Umbilical cord (tissue), 2 donors: ENCODE results near the gene OGDH. TPM values are rescaled to one million over a fixed set of nuclear protein-coding genes. Genes with fewer than 3 reads are reported as not detected.

Experiments used
- DNase-seq: peaks from one replicate; pipeline ENCODE4 v3.0.0-alpha.2; 2015; ENCODE audit warnings: low spot score
- total RNA-seq: library from RNA; depleted of rRNA; stranded (reverse); fragments of >200 nt; gene quantifications from one replicate; pipeline ENCODE4 v1.2.3, GENCODE V29; 2014; ENCODE audit warnings: low replicate concordance; ENCODE audit not compliant: insufficient read depth

Gene OGDH
- total RNA-seq, 1 donor from 2014 or later: 33.9 TPM

DNA sequence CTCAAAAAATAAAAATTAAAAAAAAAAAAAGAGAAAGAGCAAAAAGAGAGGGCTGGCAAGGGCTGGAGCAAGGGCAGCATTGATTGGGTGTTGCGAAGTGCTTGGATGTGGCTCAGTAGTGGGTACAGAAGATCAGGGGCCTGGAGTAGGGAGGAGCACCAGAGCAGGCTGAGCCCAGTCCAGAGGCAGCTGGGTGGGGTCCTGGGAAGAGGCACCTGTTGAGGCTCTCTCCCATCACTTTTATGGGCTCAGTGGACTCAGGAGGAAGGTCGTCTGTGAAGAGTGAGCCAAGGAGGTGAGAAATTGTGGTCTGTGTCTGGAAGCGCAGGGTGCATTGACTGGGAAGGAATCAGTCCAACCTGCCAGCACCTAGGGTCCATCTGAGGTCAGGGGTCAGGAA is 130.5 kb downstream of the OGDH start:
- no peak for DNase-seq

DNA sequence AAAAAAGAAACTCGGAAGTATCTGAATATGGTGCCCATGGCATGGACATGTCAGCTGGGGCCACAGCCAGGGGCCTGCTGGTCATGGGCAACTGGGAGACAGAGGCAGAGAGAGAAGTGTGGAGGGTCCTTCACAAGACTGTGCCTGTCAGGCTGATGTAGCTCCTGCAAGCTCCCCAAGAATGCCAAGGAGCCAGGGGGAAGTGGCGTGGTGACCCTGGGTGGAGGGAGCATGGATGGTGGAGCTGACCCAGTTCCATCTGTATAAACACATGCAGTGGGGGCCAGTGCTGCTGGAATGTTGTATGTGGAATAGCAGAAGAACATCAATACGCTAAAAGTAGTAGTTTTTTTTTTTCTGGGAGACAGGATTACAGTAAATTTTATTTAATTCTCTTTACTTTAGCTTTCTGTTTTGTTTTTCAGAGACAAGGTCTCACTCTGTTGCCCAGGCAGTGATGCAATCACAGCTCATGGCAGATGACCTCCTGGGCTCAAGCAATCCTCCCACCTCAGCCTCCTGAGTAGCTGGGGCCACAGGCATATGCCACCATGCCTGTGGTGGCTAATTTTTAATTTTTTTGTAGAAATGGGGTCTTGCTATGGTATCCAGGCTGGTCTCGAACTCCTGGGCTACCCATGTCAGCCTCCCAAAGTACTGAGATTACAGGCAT is 131.8 kb downstream of the OGDH start:
- no peak for DNase-seq

DNA sequence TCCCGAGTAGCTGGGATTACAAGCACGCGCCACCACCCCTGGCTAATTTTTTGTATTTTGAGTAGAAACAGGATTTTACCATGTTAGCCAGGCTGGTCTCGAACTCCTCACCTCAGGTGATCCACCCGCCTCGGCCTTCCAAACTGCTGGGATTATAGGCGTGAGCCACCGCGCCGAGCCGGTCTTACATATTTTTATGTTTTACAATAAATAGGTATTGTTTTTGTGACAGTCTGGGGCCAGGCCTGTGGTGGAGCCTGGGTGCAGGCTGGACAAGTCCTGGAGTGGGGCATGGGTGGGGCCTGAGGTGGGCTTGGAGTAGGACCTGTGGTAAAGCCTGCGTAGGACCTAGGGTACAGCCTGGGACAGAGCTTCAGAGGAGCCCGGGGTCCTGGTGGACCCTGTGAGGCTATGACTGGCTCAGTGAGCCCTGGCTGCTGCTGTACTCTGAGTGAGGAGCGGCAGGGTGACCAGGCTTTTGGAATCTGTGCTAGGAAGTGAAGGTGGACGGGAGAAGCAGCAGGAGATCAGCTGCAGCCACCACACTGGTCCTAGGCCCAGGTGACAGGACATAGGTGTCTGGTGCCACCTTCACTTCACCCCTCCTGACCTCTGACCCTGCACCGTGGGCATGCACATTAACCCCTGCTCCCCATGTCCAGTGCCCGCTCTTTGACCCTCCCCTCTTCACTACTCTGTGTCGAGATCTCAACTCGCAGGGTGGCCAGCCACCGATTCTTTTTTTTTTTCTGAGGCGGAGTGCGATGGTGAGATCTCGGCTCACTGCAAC is 132.6 kb downstream of the OGDH start:
- no peak for DNase-seq

DNA sequence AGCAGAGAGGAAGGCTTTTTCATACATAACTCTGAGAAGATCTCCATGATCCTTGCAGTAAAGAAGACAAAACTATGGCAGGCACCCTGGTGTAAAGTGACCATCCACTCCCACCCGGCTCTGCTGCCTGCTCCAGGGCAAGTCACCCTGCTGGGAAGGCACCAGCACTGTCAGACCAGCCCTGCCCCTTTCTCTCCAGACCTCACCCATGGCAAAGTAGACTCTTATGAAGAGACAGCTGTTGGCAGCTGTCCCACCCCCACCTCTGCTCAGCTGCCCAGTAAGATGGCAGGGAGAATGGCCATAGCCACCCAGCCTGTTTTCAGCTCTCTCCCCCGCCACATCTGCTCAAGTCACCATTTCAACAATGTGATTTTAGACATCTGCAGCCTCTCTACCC is 133.6 kb downstream of the OGDH start:
- DNase-seq: no peak

DNA sequence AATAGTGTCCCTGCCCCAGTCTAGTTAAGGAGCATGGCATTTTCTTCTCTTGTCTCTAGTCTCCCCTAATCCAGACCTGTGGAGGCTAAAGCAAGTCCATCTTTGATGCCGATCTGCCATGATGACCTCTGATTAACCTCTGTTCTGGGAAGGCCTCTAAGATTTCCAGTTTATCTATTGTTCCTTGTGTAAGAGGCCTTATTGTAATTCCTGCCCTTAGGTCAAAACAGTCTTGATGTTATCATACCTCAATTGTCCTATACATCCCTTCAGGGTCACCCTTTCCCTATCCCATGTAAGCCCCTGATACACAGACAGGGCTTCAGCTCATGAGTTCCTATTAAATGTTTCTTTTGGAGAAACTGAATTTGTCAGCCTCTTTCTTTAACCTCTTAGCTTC is 137.3 kb downstream of the OGDH start:
- DNase-seq: no peak

DNA sequence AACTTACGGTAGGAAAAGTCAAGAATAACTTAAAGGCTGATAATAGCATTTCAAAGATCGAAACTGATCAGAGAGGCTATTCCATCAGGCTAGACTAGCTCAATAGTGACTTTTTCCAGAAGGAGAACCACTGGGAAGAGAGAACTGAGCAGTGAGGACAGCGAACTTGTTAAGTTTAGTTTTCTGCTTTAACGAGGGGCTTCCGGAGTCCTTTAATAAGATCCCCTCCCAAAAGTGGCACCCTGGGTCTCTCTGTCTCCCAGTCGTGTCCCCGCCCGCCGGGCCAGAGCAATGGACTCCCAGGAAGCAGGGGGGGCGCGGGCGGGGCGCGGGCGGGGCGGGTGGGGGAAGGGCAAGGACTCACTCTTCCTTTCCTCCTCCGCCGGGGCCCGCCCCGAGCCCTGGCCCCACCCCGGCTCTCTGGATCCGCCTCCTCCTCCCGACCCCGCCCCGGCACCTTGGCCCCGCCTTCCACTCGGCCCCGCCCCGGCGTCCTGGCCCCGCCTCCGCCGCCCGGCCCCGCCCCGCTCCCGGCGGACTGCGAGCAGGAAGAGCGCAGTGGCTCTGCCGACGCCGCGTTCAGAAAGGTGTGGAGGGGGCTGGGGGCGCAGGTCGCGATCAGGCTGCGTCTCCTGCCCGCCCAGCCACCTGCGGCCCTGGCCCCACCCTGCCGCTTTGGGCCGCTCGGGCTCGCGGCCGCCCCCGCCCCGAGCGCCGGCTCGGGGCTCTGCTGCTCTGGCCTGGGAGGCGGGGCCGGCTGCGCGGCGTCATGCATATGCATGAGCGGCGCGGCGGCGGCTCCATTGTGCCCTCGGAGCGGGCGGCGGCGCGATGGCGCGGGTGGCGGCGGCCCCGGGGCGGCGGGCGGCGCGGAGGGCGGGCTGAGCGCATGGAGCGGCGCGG is 141.9 kb downstream of the OGDH start, which contains the start of gene ZMIZ2:
Gene ZMIZ2, plus strand, starts transcription at position 803 of the 903 bp plus-strand sequence. CDS start 7,403 bp downstream, outside the sequence.
- peak; percentile 91 for DNase-seq

DNA sequence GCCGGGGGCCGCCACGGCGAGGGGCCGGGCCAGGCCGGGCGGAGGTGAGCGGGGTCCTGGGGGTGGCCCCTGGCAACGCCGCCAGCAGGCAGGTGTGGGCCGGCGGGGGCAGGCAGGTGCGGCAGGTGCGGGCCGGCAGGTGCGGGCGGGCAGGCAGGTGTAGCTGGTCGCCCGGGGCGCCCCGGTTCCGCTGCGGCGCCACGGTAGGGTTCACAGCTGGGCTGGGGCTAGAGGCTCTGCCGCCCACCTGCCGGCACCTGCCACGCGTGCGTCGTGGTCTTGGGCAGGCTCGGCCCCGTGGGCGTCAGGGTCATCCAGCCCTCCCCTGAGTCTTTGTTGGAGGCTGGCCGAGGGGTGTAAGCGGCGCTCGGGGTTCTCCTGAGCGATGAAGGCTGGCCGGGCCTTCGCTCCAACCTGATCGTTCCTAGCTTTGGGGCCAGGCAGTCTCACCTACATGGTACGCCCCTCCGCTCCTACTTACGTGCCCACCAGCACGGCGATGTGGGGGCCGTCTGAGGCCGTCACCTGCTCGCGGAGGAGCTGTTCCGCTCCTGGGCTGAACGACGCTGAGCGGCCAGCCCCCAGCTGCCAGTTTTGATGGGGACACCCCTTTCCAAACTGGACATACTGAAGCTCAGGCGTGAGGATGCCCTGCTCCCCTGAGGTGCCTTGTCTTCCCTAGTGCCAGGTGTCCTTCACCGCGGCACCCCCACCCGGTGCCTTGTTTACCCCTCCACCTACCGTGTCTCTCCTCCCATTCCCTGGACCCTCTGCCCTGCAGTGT is 142.7 kb downstream of the OGDH start:
- no peak for DNase-seq

DNA sequence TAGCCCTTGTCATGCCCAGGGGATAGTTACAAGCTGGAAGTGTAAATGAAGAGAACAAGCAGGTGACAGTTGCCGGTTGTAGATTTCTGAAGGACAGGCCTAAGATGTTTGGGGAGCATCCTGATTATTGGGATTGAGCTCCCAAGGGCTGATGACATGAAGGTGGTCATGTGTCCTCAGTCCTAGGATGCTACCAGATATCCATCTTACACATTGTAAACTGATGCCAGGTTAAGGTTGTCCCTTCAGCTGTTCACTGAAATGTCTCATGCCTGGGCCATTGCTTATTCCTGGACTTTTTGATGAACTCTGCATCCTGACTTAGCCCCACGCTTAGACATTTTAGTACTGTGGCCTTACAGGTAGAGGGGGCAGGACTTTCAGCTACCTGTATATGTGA is 143.6 kb downstream of the OGDH start:
- DNase-seq: no peak

DNA sequence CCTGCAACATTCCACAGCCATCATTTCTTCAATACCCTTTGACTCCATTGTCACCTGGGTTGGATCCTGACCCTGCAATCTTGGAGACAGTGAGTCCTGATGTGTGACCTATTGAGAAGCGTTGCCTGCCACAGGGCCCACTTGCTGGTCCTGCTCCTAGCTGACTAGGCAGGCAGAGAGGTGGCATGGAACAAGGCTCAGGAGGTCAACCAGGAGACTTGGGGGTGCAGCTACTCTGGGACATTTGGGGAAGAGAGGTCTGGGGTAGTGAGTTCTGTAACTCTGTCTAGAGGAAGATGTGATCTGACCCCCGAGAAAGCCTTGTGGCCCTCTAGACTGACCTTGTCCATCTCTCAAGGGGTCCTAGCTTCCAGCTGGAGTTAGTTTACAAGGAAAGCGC is 144.0 kb downstream of the OGDH start:
- DNase-seq: no peak

DNA sequence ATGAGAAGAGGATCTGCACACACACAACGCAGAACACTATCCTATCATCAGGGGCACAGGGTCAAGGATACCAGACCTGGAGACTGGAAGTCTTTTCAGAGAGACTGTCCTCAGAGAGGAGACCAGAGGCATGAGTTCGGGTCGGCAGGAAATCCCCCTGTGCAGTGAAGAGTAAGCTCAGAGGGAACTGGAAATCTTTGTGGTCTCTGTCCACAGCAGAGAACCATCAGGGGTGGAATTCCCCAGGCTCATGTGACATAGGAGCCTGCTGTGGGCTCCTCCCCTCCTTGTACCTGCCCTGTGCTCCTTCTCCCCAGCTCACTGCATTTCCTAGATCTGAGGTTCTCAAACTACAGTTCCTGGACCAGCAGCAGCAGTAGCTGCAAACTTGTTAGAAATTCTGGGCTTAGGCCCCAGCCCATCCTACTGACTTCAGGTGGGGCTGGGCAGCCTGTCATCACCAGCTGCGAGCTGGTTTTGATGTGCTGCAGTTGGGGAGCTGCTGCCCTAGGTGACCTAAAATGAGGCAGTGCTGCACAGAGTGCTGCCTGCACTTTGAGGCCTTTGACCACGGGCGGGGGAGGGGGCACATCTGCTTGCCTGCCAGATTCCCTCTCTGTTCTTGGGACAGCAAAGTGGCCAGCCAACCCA is 144.6 kb downstream of the OGDH start:
- DNase-seq: no peak

DNA sequence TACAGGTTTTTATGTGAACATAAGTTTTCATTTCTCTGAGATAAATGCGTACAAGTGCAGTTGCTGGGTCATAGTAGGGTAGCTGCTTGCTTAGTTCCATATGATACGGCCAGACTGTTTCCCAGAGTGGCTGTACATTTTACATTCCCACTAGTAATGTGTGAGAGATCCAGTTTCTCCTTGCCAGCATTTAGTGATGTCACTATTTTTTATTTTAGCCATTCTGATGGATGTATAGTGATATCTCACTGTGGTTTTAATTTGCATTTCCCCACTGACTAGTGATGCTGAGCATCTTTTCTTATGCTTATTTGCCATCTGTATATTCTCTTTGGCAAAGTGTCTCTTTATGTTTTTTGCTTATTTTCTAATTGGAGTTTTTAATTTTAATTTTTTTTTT is 146.4 kb downstream of the OGDH start:
- DNase-seq: no peak

DNA sequence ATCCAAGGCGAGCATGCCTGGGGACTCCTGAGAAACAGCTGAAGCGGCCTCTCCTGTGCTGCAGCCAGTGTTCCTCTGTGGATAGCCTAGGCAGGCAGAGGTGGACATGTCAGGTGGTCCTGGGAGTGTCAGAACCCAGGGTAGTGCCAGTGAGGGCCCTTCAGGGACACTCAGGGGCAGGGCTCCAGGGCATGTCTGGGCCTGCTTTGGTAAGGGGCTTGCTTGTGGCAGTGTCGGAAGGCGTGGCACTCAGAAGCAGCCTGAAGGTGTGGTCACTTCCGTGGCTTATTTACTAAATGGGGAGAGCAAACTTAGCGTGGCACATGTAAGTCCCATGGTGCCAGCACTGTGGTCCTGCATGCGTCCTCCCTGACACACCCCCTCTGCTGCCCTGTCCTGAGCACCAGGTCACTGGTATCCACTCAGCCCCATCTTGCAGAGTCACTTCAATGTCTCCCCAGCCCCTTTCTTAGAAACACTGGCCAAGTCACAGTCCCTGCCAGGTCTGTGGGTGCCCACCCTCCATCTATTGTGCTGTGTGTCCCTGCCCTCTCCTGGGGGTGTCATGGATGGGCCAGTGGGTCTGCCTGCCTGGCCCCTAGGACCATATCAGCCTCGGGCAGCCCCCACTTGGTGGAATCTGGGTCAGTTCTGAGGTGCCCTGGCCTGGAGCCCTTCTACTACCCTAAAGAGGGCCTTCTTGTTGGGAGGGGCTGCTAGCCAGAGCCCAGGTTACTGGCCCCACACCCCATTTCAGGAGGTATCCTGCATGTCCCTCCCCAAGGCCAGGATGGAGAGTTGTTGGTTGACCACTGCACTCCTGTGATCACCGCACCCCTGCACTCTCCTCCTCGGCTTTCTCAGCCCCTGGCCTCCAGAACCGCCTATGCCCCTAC is 148.6 kb downstream of the OGDH start:
- no peak for DNase-seq

DNA sequence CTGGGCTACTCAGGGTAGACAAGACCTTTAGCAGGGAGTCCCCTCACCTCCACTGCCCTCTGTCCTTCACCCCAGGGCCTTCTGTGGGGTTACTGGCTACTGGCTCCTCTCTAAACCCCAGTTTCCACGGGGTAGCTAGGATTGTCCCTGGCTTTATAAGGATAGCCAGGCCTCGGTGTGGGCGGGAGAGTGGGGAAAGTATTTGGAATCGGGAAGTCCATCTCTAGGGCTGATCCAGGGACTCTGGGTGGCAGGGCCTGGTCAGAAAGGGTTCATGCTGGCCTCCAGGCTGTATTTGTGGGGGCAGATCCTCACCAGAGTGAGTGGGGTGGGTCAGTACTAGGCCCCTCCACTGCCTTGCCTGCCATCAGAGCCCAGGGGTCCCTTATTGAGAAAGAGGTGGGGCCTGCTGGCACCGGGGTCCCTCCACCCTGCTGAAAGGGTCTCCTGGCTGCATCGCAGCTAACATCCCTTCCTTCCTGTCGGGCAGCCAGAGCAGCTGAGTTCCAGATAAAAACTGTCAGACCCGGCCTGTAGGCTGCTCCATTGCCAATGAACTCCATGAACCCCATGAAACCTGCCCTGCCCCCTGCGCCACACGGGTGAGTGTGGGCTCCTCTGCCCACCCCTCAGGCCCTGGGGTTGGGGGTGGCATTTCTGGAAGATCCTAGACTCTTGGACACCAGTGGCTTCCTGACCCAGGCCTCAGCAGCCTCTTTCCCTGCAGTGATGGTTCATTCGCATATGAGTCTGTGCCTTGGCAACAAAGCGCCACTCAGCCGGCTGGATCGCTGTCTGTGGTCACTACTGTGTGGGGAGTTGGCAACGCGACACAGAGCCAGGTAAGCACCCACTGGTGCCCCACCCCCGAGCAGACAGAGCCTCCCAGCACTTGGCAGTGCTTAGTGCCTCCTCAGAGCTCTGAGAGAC is 149.5 kb downstream of the OGDH start:
- DNase-seq: no peak

DNA sequence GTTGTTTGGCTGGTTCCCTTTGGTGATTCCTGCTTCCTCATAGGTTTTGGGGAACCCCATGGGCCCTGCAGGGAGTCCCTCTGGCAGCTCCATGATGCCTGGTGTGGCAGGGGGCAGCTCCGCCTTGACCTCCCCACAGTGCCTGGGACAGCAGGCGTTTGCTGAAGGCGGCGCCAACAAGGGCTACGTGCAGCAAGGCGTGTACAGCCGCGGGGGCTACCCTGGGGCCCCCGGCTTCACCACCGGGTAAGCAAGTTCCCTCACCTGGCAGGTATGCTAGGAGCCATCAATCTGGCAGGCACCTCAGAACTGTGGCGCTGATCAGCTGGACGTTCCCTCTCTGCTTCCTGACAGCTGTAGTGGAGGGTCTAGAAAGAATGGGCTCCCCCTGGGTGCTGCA is 150.5 kb downstream of the OGDH start:
- no peak for DNase-seq

DNA sequence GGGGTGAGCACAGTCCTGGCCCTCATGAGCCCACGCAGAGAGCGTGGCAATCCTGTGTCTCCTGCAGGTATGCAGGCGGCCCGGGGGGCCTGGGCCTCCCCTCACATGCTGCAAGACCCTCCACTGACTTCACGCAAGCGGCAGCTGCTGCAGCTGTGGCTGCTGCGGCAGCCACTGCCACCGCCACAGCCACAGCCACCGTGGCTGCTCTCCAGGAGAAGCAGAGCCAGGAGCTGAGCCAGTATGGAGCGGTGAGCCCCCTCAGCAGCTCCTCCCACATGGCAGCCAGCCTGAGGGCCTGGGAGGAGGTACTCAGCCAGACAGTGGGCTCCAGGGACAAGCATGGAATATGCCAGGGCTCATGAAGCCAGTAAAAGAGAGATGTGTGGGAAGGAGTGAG is 150.9 kb downstream of the OGDH start:
- peak; percentile 51 for DNase-seq

DNA sequence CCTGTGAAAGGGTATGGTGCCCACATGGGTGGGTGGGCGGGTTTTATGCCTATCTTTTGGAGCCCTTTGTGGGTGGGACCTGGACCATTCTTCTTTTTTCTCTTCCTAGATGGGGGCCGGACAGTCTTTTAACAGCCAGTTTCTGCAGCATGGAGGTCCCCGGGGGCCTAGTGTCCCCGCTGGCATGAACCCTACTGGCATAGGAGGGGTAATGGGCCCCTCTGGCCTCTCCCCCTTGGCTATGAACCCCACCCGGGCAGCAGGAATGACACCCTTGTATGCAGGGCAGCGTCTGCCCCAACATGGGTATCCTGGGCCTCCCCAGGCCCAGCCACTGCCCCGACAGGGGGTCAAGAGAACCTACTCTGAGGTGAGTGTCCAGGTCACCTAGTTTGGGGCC is 151.3 kb downstream of the OGDH start:
- no peak for DNase-seq
